ENCODE measurements around the gene SYCP2L.

- no peak for TF ChIP-seq POLR2AphosphoS5 (IDR thresholded peaks at IDR 0.05; ENCODE audit: borderline replicate concordance, low read depth, low read length)
- no peak for TF ChIP-seq EZH2 (IDR thresholded peaks at IDR 0.05)
- TF ChIP-seq FOXP2 (optimal IDR thresholded peaks at IDR 0.05; ENCODE audit: control extremely low read depth, extremely low read length, insufficient read depth): no peak
Observed at GRCh38 chr6:10949579-10950490, 63.0 kb downstream of the SYCP2L start.

Data from SK-N-MC (cell line).